Glomerular endothelial cell (primary cell): ENCODE measurements around the gene GIPC2. TPM values are rescaled to one million over a fixed set of nuclear protein-coding genes. Genes with fewer than 3 reads are reported as not detected.
A peak's percentile ranks its signal among the peaks of the same experiment; 100 is the strongest.
"Not testable (repeated sequence)": the region's sequence is repeated elsewhere in the genome, so short reads cannot be mapped to it uniquely, and the experiment has no call there.

Experiments
- DNase-seq: peaks from one replicate; pipeline ENCODE4 v3.0.0-alpha.2; 2011; ENCODE audit warnings: low read depth, low spot score; ENCODE audit errors: extremely low read depth
- total RNA-seq: library from RNA; depleted of rRNA; stranded (reverse); fragments of >200 nt; gene quantifications from 2 replicates; pipeline ENCODE4 v1.2.3, GENCODE V29; 2015

The GIPC2 gene, protein sequence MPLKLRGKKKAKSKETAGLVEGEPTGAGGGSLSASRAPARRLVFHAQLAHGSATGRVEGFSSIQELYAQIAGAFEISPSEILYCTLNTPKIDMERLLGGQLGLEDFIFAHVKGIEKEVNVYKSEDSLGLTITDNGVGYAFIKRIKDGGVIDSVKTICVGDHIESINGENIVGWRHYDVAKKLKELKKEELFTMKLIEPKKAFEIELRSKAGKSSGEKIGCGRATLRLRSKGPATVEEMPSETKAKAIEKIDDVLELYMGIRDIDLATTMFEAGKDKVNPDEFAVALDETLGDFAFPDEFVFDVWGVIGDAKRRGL
- 0.15 and 2.0 TPM in 2 replicates for total RNA-seq

DNA sequence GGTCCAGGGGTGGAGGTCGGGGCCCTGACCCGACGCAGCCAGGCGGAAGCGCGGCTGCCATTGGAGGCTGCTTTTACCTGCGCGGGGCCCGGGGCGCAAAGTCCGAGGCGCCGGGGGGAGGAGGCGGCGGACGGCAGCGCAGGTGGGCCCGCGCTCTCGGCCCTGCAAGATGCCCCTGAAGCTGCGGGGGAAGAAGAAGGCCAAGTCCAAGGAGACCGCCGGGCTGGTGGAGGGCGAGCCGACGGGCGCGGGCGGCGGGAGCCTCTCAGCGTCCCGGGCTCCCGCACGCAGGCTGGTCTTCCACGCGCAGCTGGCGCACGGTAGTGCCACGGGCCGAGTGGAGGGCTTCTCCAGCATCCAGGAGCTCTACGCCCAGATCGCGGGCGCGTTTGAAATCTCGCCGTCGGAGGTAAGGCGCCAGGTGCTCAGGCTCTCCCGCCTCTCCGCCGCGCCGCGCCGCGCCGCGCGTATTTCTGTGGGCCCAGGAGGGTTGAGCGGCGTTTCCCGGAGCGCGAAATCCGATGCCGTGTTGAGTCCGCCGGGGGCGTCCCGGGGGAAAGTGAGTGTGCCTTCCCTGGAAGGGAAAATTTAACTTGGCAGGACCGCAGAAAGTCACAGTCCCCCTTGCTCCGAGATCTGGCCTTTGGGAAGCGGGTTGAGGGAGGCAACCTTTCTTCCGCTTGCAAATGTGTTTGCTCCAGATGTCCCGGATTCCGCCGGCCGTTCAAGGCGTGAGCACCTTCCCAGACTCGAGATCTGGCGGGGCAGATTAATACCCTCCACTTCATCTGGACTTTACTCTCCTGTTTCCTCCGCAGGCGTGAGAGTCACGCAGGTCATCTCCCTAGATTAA is at the start of gene GIPC2:
Gene GIPC2, plus strand, starts transcription at position 41 of the 853 bp plus-strand sequence. Its CDS starts 129 bp downstream, at position 170.
- DNase-seq: no peak

GRCh38 chr1:77996734-77997133 is 49.0 kb upstream of the GIPC2 start:
- no peak for DNase-seq

GRCh38 chr1:78000536-78000935 is 45.2 kb upstream of the GIPC2 start:
- not testable (repeated sequence) for DNase-seq

GRCh38 chr1:78003070-78003746 is 42.6 kb upstream of the GIPC2 start:
- no peak for DNase-seq

DNA sequence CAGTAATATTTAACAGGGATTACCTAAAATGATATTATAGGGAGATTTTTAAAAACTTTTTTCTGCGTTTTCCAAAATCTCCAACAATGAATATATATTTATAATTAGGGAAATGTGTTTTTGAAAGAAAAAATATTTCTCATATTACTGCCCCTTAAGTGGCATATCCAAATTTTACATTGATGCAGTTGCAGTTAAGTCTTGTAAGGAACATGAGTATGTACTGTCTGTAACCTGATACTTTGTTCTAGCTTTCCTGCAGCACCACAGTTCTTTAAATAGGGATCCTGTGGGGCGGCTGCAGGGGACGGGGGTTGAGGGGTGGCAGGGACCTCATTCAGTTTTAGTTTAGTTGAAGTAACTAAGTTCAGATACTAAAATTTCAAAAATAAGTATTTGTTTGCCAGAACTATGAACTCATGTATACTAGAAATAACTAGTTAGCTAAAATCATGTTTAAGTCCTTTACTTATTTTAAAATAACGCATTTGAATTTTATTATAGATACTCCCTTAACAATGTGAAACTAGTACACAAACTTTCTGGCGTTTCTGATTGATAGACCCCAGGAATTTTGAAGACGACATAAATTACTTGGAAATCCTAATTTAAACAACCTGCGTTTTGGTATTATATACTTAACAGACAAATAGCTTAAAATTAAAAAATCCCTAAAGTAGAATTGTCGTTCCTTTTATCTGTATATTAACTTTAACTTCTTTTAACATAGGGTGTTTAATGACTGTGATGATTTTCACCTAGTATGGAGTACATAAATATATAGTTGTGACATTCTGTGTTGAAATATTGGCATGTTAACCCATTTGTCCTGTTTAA is 41.7 kb upstream of the GIPC2 start:
- DNase-seq: peak; percentile 44

- DNase-seq: peak; percentile 99
Measured at GRCh38 chr1:78004719-78005447, 40.9 kb upstream of the GIPC2 start, which contains the start of gene DNAJB4. Gene DNAJB4 (plus strand): TSS chr1:78004939. CDS start chr1:78005111, 172 bp downstream.

GRCh38 chr1:78005448-78005722 is 40.4 kb upstream of the GIPC2 start:
- no peak for DNase-seq

DNA sequence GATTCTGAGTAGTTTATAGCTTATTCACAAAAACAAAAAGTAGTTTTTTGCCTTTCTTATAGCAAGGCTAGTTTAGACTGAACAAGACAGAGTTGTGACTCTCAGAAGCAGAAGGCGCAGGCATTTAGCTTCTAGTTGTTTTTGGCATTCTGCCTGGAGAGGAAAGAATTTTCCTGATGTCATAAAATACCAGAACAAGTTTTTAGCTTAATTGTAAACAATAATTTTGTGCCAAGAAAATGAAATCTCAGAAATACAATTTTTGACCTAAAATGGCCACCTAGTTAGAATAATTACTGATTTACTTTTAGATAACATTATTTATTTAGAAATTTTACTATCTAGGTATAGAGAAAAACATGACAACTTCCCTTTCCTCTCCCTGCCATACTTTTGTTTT is 40.0 kb upstream of the GIPC2 start:
- DNase-seq: peak; percentile 80

- DNase-seq: no peak
Measured at GRCh38 chr1:78006521-78006920, 39.2 kb upstream of the GIPC2 start.

- no peak for DNase-seq
Measured at GRCh38 chr1:78007677-78008341, 38.0 kb upstream of the GIPC2 start.

GRCh38 chr1:78009276-78009675 is 36.5 kb upstream of the GIPC2 start:
- DNase-seq: no peak

DNA sequence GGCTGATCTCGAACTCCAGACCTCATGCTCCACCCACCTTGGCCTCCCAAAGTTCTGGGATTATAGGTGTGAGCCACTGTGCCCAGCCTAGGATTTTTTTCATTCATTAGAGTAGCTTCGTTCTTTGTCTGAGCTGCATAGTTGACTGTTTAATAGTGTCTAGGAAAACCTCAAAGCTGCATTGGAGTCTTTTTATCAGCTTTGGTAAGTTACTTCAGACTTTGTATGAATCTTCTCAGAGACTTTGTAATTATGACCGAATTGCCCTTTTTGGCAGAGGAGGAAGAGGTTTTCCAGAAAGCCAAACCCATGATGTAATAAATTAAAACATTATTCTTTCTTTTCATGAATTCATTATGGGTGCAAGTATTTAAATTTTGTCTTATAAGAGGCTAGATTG is 35.9 kb upstream of the GIPC2 start:
- DNase-seq: no peak

GRCh38 chr1:78011050-78011449 is 34.7 kb upstream of the GIPC2 start:
- no peak for DNase-seq

- DNase-seq: no peak
Measured at GRCh38 chr1:78015148-78015547, 30.6 kb upstream of the GIPC2 start.

DNA sequence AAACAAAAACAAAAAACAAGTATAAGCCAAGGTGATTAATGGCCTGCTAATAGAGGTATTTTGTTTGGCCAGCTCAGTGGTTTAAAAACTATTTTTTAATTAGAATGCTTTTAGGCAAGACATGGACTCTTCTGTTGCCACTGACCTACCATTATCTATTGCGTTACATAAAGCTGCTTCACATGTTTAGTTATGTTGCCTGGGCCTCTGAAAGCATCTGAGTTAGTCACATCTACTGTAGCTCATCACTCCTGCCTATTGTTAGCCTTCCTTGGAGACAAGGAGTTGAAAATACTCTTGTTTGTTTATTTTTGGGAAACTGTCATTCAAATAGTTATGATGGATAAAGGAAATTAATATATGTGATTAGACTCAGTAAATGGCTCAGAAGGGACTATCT is 26.7 kb upstream of the GIPC2 start:
- no peak for DNase-seq

DNA sequence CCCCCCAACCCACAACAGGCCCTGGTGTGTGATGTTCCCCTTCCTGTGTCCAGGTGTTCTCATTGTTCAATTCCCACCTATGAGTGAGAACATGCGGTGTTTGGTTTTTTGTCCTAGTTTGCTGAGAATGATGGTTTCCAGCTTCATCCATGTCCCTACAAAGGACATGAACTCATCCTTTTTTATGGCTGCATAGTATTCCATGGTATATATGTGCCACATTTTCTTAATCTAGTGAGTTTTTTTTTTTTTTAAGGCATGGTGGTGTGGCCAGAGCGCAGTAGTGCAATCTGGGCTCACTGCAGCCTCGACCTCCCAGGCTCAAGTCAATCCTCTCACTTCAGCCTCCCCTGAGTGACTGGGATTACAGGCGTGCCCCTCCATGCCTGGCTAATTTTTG is 24.6 kb upstream of the GIPC2 start:
- not testable (repeated sequence) for DNase-seq

DNA sequence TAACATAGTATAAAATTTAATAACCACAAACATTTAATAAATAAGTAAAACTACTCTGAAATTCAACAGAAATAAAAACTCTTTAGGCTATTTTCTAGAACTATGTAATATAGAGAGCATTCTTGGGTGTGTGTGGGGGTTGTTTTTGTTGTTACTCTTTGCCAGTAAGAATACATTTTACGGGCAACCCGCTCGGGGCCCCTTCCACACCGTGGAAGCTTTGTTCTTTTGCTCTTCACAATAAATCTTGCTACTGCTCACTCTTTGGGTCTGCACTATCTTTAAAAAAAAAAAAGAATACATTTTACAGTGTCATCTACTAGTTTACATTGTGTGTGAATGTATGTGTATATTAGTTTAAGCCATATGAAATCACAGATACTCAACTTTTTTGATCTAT is 16.0 kb upstream of the GIPC2 start:
- DNase-seq: no peak

DNA sequence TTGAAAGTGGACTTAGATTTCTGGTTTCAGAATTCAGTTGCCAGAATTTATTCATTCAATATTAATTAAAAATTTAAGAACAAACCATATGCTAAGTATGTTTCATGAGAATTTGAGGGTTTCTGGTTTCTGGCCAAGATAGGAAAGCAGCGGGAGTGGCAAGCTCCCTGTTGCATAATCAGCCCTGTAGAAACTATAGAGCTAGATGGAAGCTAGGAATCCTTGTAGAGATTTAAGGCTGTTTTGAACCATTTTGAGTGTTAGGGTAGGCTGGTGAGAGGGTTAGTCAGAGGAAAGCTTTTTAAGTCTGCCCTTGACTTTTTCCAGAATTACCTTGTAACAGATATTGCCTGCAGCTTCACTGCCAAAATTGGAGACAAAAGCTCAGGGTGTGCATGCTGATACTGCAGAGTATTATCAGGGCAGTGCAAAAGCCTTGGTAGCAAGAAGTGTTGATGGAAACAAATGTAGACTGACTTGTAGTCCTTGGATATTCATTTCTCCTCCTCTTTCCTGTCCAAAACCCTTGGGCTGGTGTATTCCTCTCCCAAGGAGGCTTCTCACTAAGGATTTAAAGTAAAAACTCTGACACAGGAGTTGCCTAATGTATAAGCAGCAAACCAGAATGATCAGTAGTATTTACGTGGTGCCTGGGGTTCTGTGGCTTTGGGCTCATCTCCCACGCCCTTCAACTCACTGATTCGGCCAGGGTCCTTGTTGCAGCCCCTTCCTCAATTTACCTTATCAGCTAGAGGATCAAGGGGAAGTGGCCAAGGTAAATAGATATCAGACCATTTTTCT is 12.6 kb upstream of the GIPC2 start:
- no peak for DNase-seq

- no peak for DNase-seq
Measured at GRCh38 chr1:78033797-78034172, 12.0 kb upstream of the GIPC2 start.
